Measurements from ENCODE around the gene RXRA.
A peak's percentile ranks its signal among the peaks of the same experiment; 100 is the strongest.

The RXRA gene

DNA sequence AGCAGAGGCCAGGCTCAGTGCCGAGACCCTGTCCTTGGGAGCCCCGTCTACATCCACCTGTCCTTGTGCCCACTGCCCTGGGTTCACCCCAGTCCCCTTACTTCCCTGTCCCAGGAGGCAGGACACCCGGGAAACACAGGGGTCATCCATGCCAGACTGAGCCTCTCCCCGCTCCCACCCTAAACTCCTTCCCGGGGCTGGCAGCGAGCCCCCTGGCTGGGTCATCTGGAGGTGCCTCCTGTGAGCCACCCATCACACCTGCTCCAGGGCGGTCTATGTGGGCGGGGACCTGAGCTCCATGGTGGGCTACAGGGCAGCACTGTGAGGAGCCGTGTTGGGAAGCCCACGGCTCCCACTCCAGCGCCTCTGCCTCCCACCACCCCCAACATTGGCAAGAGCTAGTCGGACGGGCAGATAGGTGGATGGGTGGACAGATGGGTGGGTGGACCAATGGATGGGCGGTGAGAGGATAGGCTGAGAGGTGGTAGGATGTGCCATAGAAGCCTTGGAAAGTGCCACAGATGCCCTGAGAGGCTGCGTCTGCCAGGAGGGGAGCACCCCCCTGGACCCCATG is 42.5 kb upstream of the RXRA start:
- Histone ChIP-seq H3K27me3 (ENCODE audit: insufficient read depth, low read depth, severe bottlenecking) (no peaks in the 10 kb centered on the region), H3K36me3 (no peaks in the 10 kb centered on the region), H3K9me3 (ENCODE audit: severe bottlenecking) (no peaks in the 10 kb centered on the region), H3K4me3 (ENCODE audit: low read depth, low read length) (no peak overlapping the region), H3K27ac (no peak overlapping the region)
- TF ChIP-seq, protein P1, sequence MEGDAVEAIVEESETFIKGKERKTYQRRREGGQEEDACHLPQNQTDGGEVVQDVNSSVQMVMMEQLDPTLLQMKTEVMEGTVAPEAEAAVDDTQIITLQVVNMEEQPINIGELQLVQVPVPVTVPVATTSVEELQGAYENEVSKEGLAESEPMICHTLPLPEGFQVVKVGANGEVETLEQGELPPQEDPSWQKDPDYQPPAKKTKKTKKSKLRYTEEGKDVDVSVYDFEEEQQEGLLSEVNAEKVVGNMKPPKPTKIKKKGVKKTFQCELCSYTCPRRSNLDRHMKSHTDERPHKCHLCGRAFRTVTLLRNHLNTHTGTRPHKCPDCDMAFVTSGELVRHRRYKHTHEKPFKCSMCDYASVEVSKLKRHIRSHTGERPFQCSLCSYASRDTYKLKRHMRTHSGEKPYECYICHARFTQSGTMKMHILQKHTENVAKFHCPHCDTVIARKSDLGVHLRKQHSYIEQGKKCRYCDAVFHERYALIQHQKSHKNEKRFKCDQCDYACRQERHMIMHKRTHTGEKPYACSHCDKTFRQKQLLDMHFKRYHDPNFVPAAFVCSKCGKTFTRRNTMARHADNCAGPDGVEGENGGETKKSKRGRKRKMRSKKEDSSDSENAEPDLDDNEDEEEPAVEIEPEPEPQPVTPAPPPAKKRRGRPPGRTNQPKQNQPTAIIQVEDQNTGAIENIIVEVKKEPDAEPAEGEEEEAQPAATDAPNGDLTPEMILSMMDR (IDR thresholded peaks at IDR 0.05; ENCODE audit: low read depth, low read length), result no peak
- DNase-seq, result no peak

DNA sequence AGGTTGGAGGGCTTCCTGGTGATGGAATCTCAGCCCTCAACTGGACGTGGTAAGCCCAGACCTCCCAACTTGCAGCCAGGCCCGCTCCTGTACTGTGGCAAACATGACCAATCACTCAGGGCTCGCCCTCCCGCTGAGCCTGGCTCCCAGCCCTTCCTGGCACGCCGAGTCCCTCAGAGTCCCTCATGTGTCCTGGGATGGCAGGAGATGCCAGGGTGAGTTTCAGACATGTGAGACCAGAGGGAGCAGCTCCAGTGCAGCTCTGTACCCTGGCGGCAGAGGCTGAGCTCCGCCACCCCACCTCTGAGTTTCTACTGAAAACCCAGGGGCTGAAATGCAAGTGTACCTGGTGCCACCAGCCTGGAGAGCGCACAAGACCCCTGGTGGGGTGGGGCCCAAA is 42.0 kb upstream of the RXRA start:
- H3K36me3 ChIP-seq, result no peaks in the 10 kb centered on the region
- no peaks in the 10 kb centered on the region for H3K9me3 ChIP-seq (ENCODE audit: severe bottlenecking)
- H3K27ac ChIP-seq, result no peak overlapping the region
- H3K4me3 ChIP-seq (ENCODE audit: low read depth, low read length), result no peak overlapping the region
- TF ChIP-seq, protein P1 (IDR thresholded peaks at IDR 0.05; ENCODE audit: low read depth, low read length), result no peak
- no peak for DNase-seq
- H3K27me3 ChIP-seq (ENCODE audit: insufficient read depth, low read depth, severe bottlenecking), result no peaks in the 10 kb centered on the region

DNA sequence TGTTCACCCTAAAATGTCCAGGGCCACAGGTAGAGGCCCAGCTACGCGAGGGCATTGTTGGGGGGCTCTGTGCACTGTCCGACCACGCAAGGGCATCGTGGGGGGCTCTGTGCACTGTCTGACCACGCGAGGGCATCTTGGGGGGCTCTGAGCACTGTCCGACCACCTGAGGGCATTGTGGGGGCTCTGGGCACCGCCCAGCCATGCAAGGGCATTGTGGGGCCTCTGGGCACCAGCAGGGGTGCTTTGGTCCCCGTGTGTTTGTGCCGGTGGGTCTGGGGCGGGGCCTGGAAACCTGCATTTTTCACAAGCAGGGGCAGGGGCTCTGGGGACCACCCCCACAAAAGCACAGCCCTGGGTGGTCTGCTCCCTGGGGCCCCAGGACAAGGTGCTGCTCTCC is 41.5 kb upstream of the RXRA start:
- no peak for DNase-seq
- H3K9me3 ChIP-seq (ENCODE audit: severe bottlenecking), result no peaks in the 10 kb centered on the region
- H3K27ac ChIP-seq, result no peak overlapping the region
- H3K4me3 ChIP-seq (ENCODE audit: low read depth, low read length), result no peak overlapping the region
- TF ChIP-seq, protein P1 (IDR thresholded peaks at IDR 0.05; ENCODE audit: low read depth, low read length), result no peak
- no peaks in the 10 kb centered on the region for H3K36me3 ChIP-seq
- H3K27me3 ChIP-seq (ENCODE audit: insufficient read depth, low read depth, severe bottlenecking), result no peaks in the 10 kb centered on the region

DNA sequence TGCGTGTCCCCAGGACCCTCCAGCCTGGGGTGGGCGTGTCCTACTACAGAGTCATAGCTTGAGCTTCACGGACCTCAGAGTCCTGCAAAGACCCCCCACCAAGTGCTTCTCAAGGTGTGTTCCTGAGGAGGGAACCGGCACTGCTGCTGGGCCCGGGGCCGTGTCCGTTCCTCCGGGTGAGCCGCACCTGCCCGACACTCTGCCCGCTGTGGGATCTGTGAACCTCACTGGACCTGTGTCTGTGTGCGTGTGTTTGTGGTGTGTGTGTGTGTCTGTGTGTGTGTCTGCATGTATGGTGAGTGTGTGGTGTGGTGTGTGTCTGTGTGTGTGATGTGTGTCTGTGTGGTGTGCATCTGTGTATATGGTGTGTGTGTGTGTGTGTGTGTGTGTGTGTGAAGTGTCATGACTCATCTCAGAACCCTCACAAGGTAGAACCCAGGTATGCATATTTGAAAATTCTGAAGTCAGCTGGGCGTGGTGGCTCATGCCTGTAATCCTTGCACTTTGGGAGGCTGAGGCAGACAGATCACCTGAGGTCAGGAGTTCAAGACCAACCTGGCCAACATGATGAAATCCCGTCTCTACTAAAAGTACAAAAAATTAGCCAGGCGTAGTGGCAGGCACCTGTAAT is 40.9 kb upstream of the RXRA start:
- Histone ChIP-seq H3K27ac (no peak overlapping the region), H3K36me3 (no peaks in the 10 kb centered on the region), H3K4me3 (ENCODE audit: low read depth, low read length) (no peak overlapping the region), H3K27me3 (ENCODE audit: insufficient read depth, low read depth, severe bottlenecking) (no peaks in the 10 kb centered on the region), H3K9me3 (ENCODE audit: severe bottlenecking) (no peaks in the 10 kb centered on the region)
- TF ChIP-seq, protein P1 (IDR thresholded peaks at IDR 0.05; ENCODE audit: low read depth, low read length), result no peak
- no peak for DNase-seq

DNA sequence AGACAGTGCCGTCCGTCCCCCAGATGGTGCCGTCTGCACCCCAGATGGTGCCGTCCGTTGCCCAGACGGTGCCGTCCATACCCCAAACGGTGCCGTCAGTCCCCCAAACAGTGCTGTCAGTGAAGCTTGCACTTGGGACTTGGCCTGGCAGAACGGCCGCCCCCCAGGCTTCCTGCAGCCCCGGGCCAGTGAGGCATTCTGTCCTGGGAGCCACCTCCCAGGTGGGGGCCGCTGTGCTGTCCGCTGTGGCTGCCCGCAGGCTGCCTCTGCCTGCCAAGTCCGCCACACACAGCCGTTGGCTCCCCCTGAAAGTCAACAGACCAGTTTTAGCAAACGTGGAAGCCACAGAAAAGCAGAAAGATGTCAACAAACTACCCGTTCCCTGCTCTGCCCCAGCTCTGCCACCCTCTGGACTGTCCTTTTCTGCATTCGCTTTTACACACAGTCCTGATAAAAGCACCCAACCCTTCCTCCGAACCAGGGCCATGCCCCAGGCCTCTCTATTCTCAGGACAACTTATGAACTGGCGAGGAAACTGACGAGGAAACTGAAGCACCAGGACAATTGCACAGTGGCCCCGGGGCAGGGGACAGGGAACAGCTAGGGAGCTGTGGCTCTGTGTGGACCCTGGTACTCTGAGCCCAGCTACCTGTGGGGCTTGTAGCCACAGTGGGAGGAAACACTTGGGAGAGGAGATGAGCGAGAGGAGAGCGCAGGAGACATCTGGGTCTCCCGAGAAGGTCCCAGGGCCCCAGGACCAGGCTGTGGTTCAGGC is 39.6 kb upstream of the RXRA start:
- no peak overlapping the region for H3K4me3 ChIP-seq (ENCODE audit: low read depth, low read length)
- no peaks in the 10 kb centered on the region for H3K27me3 ChIP-seq (ENCODE audit: insufficient read depth, low read depth, severe bottlenecking)
- peak overlapping the region; percentile 74 for H3K27ac ChIP-seq

More for the DNA sequence above, 39.6 kb upstream of the RXRA start:
- no peak for DNase-seq
- H3K9me3 ChIP-seq (ENCODE audit: severe bottlenecking), result no peaks in the 10 kb centered on the region
- TF ChIP-seq, protein P1 (IDR thresholded peaks at IDR 0.05; ENCODE audit: low read depth, low read length), result no peak
- H3K36me3 ChIP-seq, result no peaks in the 10 kb centered on the region

Data from WERI-Rb-1 (cell line).